ENCODE measurements around the gene TAF11L8.
"Not testable (repeated sequence)": the region's sequence is repeated elsewhere in the genome, so short reads cannot be mapped to it uniquely, and the experiment has no call there.

Gene TAF11L8
- long read RNA-seq, donor 1 = 0 reads
- long read RNA-seq, donor 2 = 0 reads
- long read RNA-seq, donor 3 = 0 reads
- long read RNA-seq, donor 4 = 0 reads
- long read RNA-seq, donor 5 = 0 reads
- long read RNA-seq, donor 6 = 0 reads
- long read RNA-seq, donor 7 = 0 reads
- long read RNA-seq, donor 8 = 0 reads

- DNase-seq = not testable (repeated sequence)
Observed at GRCh38 chr5:17590860-17591259, at the start of gene TAF11L8. Gene TAF11L8, minus strand, starts transcription at chr5:17590960.

GRCh38 chr5:17634160-17634559, 43.4 kb upstream of the TAF11L8 start, which contains the start of gene TAF11L14:
Gene TAF11L14, plus strand, starts transcription at chr5:17634460.
- DNase-seq = no peak

GRCh38 chr5:17631788-17632187, 41.0 kb upstream of the TAF11L8 start, which contains the start of gene TAF11L13:
Gene TAF11L13, plus strand, starts transcription at chr5:17632088.
- DNase-seq = not testable (repeated sequence)

GRCh38 chr5:17625686-17626085, 34.9 kb upstream of the TAF11L8 start:
- no peak for DNase-seq

GRCh38 chr5:17620627-17621026, 29.9 kb upstream of the TAF11L8 start:
- no peak for DNase-seq

- no peak for DNase-seq
Observed at GRCh38 chr5:17619354-17619753, 28.6 kb upstream of the TAF11L8 start.

GRCh38 chr5:17614872-17615605, 24.3 kb upstream of the TAF11L8 start:
- DNase-seq = no peak

GRCh38 chr5:17610092-17610491, 19.3 kb upstream of the TAF11L8 start, which contains the start of gene TAF11L12:
Gene TAF11L12, plus strand, starts transcription at chr5:17610392.
- DNase-seq = not testable (repeated sequence)

GRCh38 chr5:17607461-17607860, 16.7 kb upstream of the TAF11L8 start:
- not testable (repeated sequence) for DNase-seq

GRCh38 chr5:17604951-17605350, 14.2 kb upstream of the TAF11L8 start:
- no peak for DNase-seq

- DNase-seq = not testable (repeated sequence)
Observed at GRCh38 chr5:17603880-17604279, 13.1 kb upstream of the TAF11L8 start, which contains the start of gene TAF11L11. Gene TAF11L11, plus strand, starts transcription at chr5:17604183.

GRCh38 chr5:17597728-17598127, 7.0 kb upstream of the TAF11L8 start, which contains the start of gene TAF11L10:
Gene TAF11L10, minus strand, starts transcription at chr5:17597828.
- DNase-seq = not testable (repeated sequence)

- DNase-seq = not testable (repeated sequence)
Observed at GRCh38 chr5:17594255-17594654, 3.5 kb upstream of the TAF11L8 start, which contains the start of gene TAF11L9. Gene TAF11L9, minus strand, starts transcription at chr5:17594394.

- not testable (repeated sequence) for DNase-seq
Observed at GRCh38 chr5:17585658-17586057, 5.1 kb downstream of the TAF11L8 start, which contains the start of gene TAF11L7. Gene TAF11L7, minus strand, starts transcription at chr5:17585758.
